Transverse colon (tissue), 4 donors: ENCODE data around the gene TNFRSF25. TPM values are rescaled to one million over a fixed set of nuclear protein-coding genes. Genes with fewer than 3 reads are reported as not detected.

Experiments
- DNase-seq: peaks from one replicate; pipeline ENCODE4 v3.0.0-alpha.2; 2019
- H3K27ac ChIP-seq, 4 donors: fragments of 200-600 bp; sonication (generic); 2 replicates each; pipeline ENCODE4 v1.5.1; 2016 to 2018; ENCODE audit warnings: inconsistent platforms in 4 of 4
- H3K27me3 ChIP-seq: fragments of 200-600 bp; sonication (generic); 2 replicates; pipeline ENCODE4 v1.5.1; 2017; ENCODE audit warnings: inconsistent platforms
- H3K36me3 ChIP-seq, 4 donors: fragments of 200-600 bp; sonication (generic); 2 replicates each; pipeline ENCODE4 v1.5.1; 2017 to 2019; ENCODE audit warnings: inconsistent platforms in 4 of 4
- H3K4me1 ChIP-seq, 4 donors: fragments of 200-600 bp; sonication (generic); 2 replicates each; pipeline ENCODE4 v1.5.1; 2017 to 2020; ENCODE audit warnings: inconsistent platforms in 4 of 4
- H3K4me3 ChIP-seq, 4 donors: fragments of 200-600 bp; sonication (generic); 1 replicate in 1 of 4; 2 replicates in 3 of 4; pipeline versions ENCODE4 v1.5.1 to v1.6.1; 2017 to 2019; ENCODE audit warnings: inconsistent platforms in 4 of 4
- H3K9me3 ChIP-seq, 2 donors: fragments of 200-600 bp; sonication (generic); 2 replicates each; pipeline ENCODE4 v1.5.1; 2017 to 2019; ENCODE audit warnings: inconsistent platforms in 2 of 2
- CTCF ChIP-seq, 5 experiments: fragments of 200-600 bp in 3 of 5; fragments of 450-650 bp in 2 of 5; sonication (generic) in 3 of 5; IDR thresholded peaks; 1 replicate in 2 of 5; 2 replicates in 3 of 5; pipeline ENCODE4 v1.5.1; 2016 to 2017; ENCODE audit warnings: antibody characterized with exemption in 5 of 5, inconsistent platforms in 3 of 5, mild to moderate bottlenecking in 2 of 5, moderate library complexity in 1 of 5
- EP300 ChIP-seq: sonication (generic); formaldehyde crosslinking; IDR thresholded peaks from one replicate; pipeline ENCODE4 v1.6.1; 2017; ENCODE audit warnings: antibody characterized with exemption, low read depth
- POLR2A ChIP-seq: fragments of 450-650 bp; IDR thresholded peaks from one replicate; pipeline ENCODE4 v1.6.1; 2016; ENCODE audit warnings: antibody characterized with exemption, mild to moderate bottlenecking, moderate library complexity
- POLR2AphosphoS5 ChIP-seq, 3 donors: sonication (generic); formaldehyde crosslinking; IDR thresholded peaks; one replicate each; pipeline ENCODE4 v1.6.1; 2016; ENCODE audit warnings: antibody characterized with exemption in 3 of 3
- WGBS, 2 donors: methylation state at CpG; one replicate each; pipeline ENCODE4 v1.1.5; 2018; ENCODE audit warnings: low coverage in 1 of 2; 5-methylcytosine and 5-hydroxymethylcytosine counted together
- in situ Hi-C, 4 donors: fragments of 200-750 bp; cut with MboI; loops; one replicate each; pipeline versions ENCODE4 v1.15.0 to v1.15.1; 2017; ENCODE audit warnings: low sequenced_read_pairs in 3 of 4, low pct_ligation_motif_present in 1 of 4, low pct_unique_long_range_greater_than_20kb in 1 of 4
- intact Hi-C: fragments of 100-400 bp; cut with DNase I; formaldehyde crosslinking; loops from one replicate; pipeline ENCODE4 v1.15.1; 2023; ENCODE audit warnings: low total_unique reads
- total RNA-seq, 4 donors: library from RNA; depleted of rRNA; stranded (reverse); fragments of >200 nt; gene quantifications; one replicate each; pipeline ENCODE4 v1.1.0, GENCODE V29; 2016

Gene TNFRSF25
- total RNA-seq, 4 donors from 2014 or later, result 38.9 to 55.3 (median 45.0) TPM

- H3K27ac ChIP-seq, result peak overlapping the region in 2 of 4 donors; percentile 11 to 76
- in situ Hi-C loops (no loop called here), intact Hi-C loops (no loop called here)
- H3K4me3 ChIP-seq, result no peak overlapping the region
- no peaks in the 10 kb centered on the region for H3K36me3 ChIP-seq
- TF ChIP-seq POLR2A (no peak), POLR2AphosphoS5 (IDR thresholded peaks at IDR 0.05) (no peak), EP300 (no peak), CTCF (IDR thresholded peaks at IDR 0.05) (no peak)
- peaks cover 67% of the 10 kb centered on the region for H3K27me3 ChIP-seq
- no peak for DNase-seq
- H3K9me3 ChIP-seq, result no peaks in the 10 kb centered on the region
- WGBS, 2 donors, result 70 to 77% methylated on average over 2 to 10 of the region's 10 CpGs
- H3K4me1 ChIP-seq, result peaks cover 16 to 49% (median 46%) of the 10 kb centered on the region in 4 donors
Observed at GRCh38 chr1:6426972-6427350, 39.0 kb downstream of the TNFRSF25 start.

- Histone ChIP-seq H3K27ac (peak overlapping the region in 1 of 4 donors; percentile 76), H3K9me3 (no peaks in the 10 kb centered on the region), H3K4me1 (peaks cover 16 to 49% (median 46%) of the 10 kb centered on the region in 4 donors), H3K36me3 (no peaks in the 10 kb centered on the region), H3K27me3 (peaks cover 71% of the 10 kb centered on the region), H3K4me3 (no peak overlapping the region)
- no peak for DNase-seq
- 73% methylated on average over 9 of the region's 9 CpGs; no CpG with 5 or more reads in 1 of the 2 donors for WGBS, 2 donors
- TF ChIP-seq CTCF (IDR thresholded peaks at IDR 0.05) (no peak), POLR2A (no peak), POLR2AphosphoS5 (IDR thresholded peaks at IDR 0.05) (no peak), EP300 (no peak)
- in situ Hi-C loops (no loop called here), intact Hi-C loops (no loop called here)
Observed at GRCh38 chr1:6426277-6426971, 39.5 kb downstream of the TNFRSF25 start.

- 74% methylated on average over 6 of the region's 6 CpGs; no CpG with 5 or more reads in 1 of the 2 donors for WGBS, 2 donors
- Histone ChIP-seq H3K36me3 (no peaks in the 10 kb centered on the region), H3K27ac (no peak overlapping the region), H3K27me3 (peaks cover 79% of the 10 kb centered on the region), H3K4me3 (no peak overlapping the region), H3K4me1 (peaks cover 17 to 54% (median 51%) of the 10 kb centered on the region in 4 donors), H3K9me3 (no peaks in the 10 kb centered on the region)
- TF ChIP-seq CTCF (IDR thresholded peaks at IDR 0.05) (no peak), EP300 (no peak), POLR2A (no peak), POLR2AphosphoS5 (IDR thresholded peaks at IDR 0.05) (no peak)
- DNase-seq, result no peak
- in situ Hi-C loops, result no loop called here
- intact Hi-C loops, result no loop called here
Observed at GRCh38 chr1:6425658-6426057, 40.3 kb downstream of the TNFRSF25 start.

- Histone ChIP-seq H3K27ac (peak within 1 kb of the TSS in 1 of 4 donors; percentile 41), H3K36me3 (no peaks in the 10 kb centered on the region), H3K9me3 (no peaks in the 10 kb centered on the region), H3K4me3 (peak within 1 kb of the TSS in 3 of 4 donors; percentile 5 to 42 (median 28)), H3K27me3 (peaks cover 86% of the 10 kb centered on the region), H3K4me1 (peaks cover 21 to 61% (median 58%) of the 10 kb centered on the region in 4 donors)
- WGBS, 2 donors, result 9% methylated on average over 30 of the region's 99 CpGs; no CpG with 5 or more reads in 1 of the 2 donors
- in situ Hi-C loops (loop anchor here in 1 of 4 donors (25.0 kb wide), 1 partner anchor 188 kb away; the partner anchor contains the start of genes HES3 and ICMT), intact Hi-C loops (no loop called here)
- DNase-seq, result no peak
- TF ChIP-seq CTCF (IDR thresholded peaks at IDR 0.05) (no peak), POLR2AphosphoS5 (IDR thresholded peaks at IDR 0.05) (no peak), POLR2A (no peak), EP300 (no peak)
Observed at GRCh38 chr1:6424619-6425593, 41.1 kb downstream of the TNFRSF25 start, which contains the start of gene ESPN. Gene ESPN (plus strand): TSS chr1:6424776. CDS start chr1:6424956, 180 bp downstream.
